ENCODE results near the gene PRKCE. TPM values are rescaled to one million over a fixed set of nuclear protein-coding genes. Genes with fewer than 3 reads are reported as not detected.
"Not testable (repeated sequence)": the region's sequence is repeated elsewhere in the genome, so short reads cannot be mapped to it uniquely, and the experiment has no call there.

PRKCE gene
- total RNA-seq, 4 donors from 2014 or later, result 5.9 to 21.2 (median 18.5) TPM

GRCh38 chr2:45713136-45713535, 61.7 kb downstream of the PRKCE start:
- Histone ChIP-seq H3K9me3 (no peaks in the 10 kb centered on the region), H3K27me3 (no peaks in the 10 kb centered on the region), H3K4me3 (no peak overlapping the region), H3K4me1 (peaks cover 0 to 43% (median 0%) of the 10 kb centered on the region in 3 donors), H3K36me3 (no peaks in the 10 kb centered on the region), H3K27ac (no peak overlapping the region)
- 70 to 81% methylated on average over 2 to 3 of the region's 4 CpGs for WGBS, 2 donors (ENCODE audit: low coverage in 1 of 2)
- TF ChIP-seq EP300 (IDR thresholded peaks at IDR 0.05) (no peak), POLR2AphosphoS5 (IDR thresholded peaks at IDR 0.05) (no peak), POLR2A (IDR thresholded peaks at IDR 0.05) (no peak)
- TF ChIP-seq, protein P1, sequence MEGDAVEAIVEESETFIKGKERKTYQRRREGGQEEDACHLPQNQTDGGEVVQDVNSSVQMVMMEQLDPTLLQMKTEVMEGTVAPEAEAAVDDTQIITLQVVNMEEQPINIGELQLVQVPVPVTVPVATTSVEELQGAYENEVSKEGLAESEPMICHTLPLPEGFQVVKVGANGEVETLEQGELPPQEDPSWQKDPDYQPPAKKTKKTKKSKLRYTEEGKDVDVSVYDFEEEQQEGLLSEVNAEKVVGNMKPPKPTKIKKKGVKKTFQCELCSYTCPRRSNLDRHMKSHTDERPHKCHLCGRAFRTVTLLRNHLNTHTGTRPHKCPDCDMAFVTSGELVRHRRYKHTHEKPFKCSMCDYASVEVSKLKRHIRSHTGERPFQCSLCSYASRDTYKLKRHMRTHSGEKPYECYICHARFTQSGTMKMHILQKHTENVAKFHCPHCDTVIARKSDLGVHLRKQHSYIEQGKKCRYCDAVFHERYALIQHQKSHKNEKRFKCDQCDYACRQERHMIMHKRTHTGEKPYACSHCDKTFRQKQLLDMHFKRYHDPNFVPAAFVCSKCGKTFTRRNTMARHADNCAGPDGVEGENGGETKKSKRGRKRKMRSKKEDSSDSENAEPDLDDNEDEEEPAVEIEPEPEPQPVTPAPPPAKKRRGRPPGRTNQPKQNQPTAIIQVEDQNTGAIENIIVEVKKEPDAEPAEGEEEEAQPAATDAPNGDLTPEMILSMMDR (IDR thresholded peaks at IDR 0.05), result no peak
- no peak for ATAC-seq

DNA sequence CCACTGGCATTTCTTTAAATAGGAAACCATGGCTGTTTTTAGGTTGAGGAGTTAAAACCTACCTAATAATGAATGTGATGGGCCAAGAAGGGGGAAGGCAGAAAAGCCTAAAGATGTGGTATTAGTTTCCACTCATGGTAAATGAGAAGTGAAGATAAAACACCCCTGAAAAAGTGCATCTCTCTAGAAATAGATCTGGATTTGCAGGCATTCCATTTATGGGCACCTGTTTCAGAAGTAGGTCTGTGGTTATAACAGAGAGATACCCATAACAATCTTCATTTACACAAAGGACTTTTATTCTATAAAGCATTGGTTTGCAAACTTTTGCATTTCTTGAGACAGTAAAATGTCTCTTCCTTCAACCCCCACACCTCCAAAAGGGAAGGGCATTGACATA, 62.1 kb downstream of the PRKCE start:
- Histone ChIP-seq H3K36me3 (no peaks in the 10 kb centered on the region), H3K4me1 (peaks cover 0 to 43% (median 0%) of the 10 kb centered on the region in 3 donors), H3K4me3 (no peak overlapping the region), H3K27ac (no peak overlapping the region), H3K9me3 (no peaks in the 10 kb centered on the region), H3K27me3 (no peaks in the 10 kb centered on the region)
- no peak for ATAC-seq
- TF ChIP-seq EP300 (IDR thresholded peaks at IDR 0.05), result no peak

DNA sequence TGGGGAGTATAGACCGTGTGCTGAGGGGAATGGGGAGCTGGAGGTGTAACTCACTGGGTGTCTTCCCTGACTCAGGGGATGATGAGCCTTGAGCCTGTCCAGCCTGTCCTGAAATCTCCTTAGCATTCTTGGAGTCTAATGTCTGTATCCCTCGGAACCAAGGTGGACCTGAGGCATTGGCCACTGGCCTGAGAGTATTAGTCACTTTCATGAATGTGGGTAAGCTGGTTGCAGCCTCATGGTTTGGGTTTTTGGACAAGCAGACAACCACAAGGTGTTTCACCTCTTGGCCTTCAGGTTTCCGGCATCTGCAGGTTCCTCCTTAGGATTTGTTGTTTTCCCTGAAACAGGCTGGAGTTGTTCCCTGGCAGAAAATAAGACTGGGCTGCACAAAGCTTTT, 63.2 kb downstream of the PRKCE start:
- no peak for TF ChIP-seq POLR2A (IDR thresholded peaks at IDR 0.05)
- TF ChIP-seq POLR2AphosphoS5 (IDR thresholded peaks at IDR 0.05), result no peak
- Histone ChIP-seq H3K36me3 (no peaks in the 10 kb centered on the region), H3K4me3 (no peak overlapping the region), H3K27ac (no peak overlapping the region), H3K4me1 (peaks cover 0 to 41% (median under 1%) of the 10 kb centered on the region in 3 donors), H3K9me3 (no peaks in the 10 kb centered on the region), H3K27me3 (no peaks in the 10 kb centered on the region)
- no peak for ATAC-seq
- whole genome bisulfite sequencing, 2 donors (ENCODE audit: low coverage in 1 of 2), result 100% methylated on average over 2 of the region's 3 CpGs

- Histone ChIP-seq H3K27ac (no peak overlapping the region), H3K36me3 (no peaks in the 10 kb centered on the region), H3K9me3 (no peaks in the 10 kb centered on the region), H3K4me1 (peaks cover 0 to 42% (median 3%) of the 10 kb centered on the region in 3 donors), H3K4me3 (no peak overlapping the region), H3K27me3 (no peaks in the 10 kb centered on the region)
- 93 to 100% methylated on average over 3 to 4 of the region's 5 CpGs for WGBS, 2 donors (ENCODE audit: low coverage in 1 of 2)
- TF ChIP-seq, protein P1 (IDR thresholded peaks at IDR 0.05), result no peak
- TF ChIP-seq POLR2A (IDR thresholded peaks at IDR 0.05) (no peak), POLR2AphosphoS5 (IDR thresholded peaks at IDR 0.05) (no peak)
- ATAC-seq, result no peak
Observed at GRCh38 chr2:45715601-45716379, 64.3 kb downstream of the PRKCE start.

- 86 to 94% methylated on average over 1 of the region's 1 CpG for WGBS, 2 donors (ENCODE audit: low coverage in 1 of 2)
- H3K9me3 ChIP-seq, H3K36me3 ChIP-seq, ATAC-seq, H3K27ac ChIP-seq, H3K4me3 ChIP-seq, H3K27me3 ChIP-seq: not testable (repeated sequence)
- peaks cover 0 to 46% (median 3%) of the 10 kb centered on the region in 3 donors for H3K4me1 ChIP-seq
Observed at GRCh38 chr2:45716432-45716831, 65.0 kb downstream of the PRKCE start.

- no peak overlapping the region for H3K27ac ChIP-seq
- no peak overlapping the region for H3K4me3 ChIP-seq
- TF ChIP-seq, protein P1 (IDR thresholded peaks at IDR 0.05), result no peak
- TF ChIP-seq EP300 (IDR thresholded peaks at IDR 0.05), result no peak
- no peak for TF ChIP-seq POLR2AphosphoS5 (IDR thresholded peaks at IDR 0.05)
- TF ChIP-seq POLR2A (IDR thresholded peaks at IDR 0.05), result no peak
- H3K9me3 ChIP-seq, result no peaks in the 10 kb centered on the region
- H3K4me1 ChIP-seq, result peaks cover 0 to 46% (median 3%) of the 10 kb centered on the region in 3 donors
- ATAC-seq, result no peak
- H3K27me3 ChIP-seq, result no peaks in the 10 kb centered on the region
- H3K36me3 ChIP-seq, result no peaks in the 10 kb centered on the region
Observed at GRCh38 chr2:45716915-45717314, 65.4 kb downstream of the PRKCE start.
